OCI-LY1 (cell line): ENCODE results near the gene ARFGAP1.

Experiments used
- EZH2 ChIP-seq: fragments of 200-600 bp; sonication (generic), shearing (Covaris generic); IDR thresholded peaks from 2 replicates; pipeline ENCODE4 v1.8.0; 2017; ENCODE audit warnings: borderline replicate concordance, mixed run types, mild to moderate bottlenecking, antibody characterized with exemption, low read length, moderate library complexity, mixed read lengths
- TF ChIP-seq, protein P1 (sequence below): fragments of 200-600 bp; sonication (generic), shearing (Covaris generic); IDR thresholded peaks from 2 replicates; pipeline ENCODE4 v1.5.1; 2017; ENCODE audit warnings: mild to moderate bottlenecking, antibody characterized with exemption, low read length, moderate library complexity, mixed read lengths

DNA sequence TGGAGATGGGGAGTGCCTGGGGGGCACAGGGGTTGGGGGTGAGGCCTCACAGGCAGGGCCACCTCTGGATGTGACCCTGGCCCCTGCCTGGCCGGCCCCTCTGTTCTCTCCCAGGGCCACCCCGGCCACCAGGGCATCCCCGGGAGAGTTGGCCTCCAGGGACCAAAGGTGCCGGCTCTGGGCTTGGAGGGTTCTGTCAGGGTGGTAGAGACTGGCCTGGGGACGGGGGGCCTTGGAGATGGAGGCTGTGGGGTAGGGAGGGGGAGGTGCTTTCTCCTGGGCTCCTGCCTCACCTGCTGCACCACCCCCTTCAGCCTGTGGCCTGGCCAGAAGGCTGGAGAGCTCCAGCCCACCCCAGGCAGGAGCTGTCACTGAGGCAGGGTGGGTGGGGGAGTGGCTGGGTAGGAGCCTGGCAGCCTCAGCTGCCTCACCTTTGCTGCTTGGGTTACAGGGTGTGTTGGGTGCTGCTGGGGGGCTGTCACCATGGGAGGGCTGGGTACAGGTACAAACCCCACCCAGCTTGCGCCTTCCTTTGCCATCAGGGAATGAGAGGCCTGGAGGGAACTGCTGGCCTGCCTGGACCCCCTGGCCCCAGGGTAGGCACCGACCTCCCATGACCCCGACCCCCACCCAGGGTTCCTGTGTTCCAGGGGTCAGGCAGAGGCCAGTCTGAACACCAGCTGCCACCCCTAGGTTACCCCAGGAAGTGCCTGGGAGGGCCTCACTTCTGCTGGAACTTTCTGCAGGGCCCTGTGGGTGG is 53.1 kb downstream of the ARFGAP1 start:
- TF ChIP-seq, protein P1, sequence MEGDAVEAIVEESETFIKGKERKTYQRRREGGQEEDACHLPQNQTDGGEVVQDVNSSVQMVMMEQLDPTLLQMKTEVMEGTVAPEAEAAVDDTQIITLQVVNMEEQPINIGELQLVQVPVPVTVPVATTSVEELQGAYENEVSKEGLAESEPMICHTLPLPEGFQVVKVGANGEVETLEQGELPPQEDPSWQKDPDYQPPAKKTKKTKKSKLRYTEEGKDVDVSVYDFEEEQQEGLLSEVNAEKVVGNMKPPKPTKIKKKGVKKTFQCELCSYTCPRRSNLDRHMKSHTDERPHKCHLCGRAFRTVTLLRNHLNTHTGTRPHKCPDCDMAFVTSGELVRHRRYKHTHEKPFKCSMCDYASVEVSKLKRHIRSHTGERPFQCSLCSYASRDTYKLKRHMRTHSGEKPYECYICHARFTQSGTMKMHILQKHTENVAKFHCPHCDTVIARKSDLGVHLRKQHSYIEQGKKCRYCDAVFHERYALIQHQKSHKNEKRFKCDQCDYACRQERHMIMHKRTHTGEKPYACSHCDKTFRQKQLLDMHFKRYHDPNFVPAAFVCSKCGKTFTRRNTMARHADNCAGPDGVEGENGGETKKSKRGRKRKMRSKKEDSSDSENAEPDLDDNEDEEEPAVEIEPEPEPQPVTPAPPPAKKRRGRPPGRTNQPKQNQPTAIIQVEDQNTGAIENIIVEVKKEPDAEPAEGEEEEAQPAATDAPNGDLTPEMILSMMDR, result no peak
- no peak for TF ChIP-seq EZH2
